HG02678 (cell line): ENCODE data around the gene RIMKLB.
"Not testable (repeated sequence)": the region's sequence is repeated elsewhere in the genome, so short reads cannot be mapped to it uniquely, and the experiment has no call there.

Experiments
- ATAC-seq: cut with Tn5 transposase; IDR thresholded peaks from one replicate; pipeline ENCODE4 v1.9.1; 2021; ENCODE audit warnings: mild to moderate bottlenecking, moderate library complexity; ENCODE audit not compliant: unreplicated experiment

The RIMKLB gene

GRCh38 chr12:8689681-8690080, 8.1 kb upstream of the RIMKLB start:
- no peak for ATAC-seq

- ATAC-seq, result no peak
Measured at GRCh38 chr12:8692573-8692972, 5.2 kb upstream of the RIMKLB start.

GRCh38 chr12:8695116-8695515, 2.7 kb upstream of the RIMKLB start:
- ATAC-seq, result no peak

- ATAC-seq, result no peak
Measured at GRCh38 chr12:8696442-8697090, 1.2 kb upstream of the RIMKLB start.

- peak; percentile 20 for ATAC-seq
Measured at GRCh38 chr12:8697120-8697475, 693 bp upstream of the RIMKLB start.

- ATAC-seq, result peak; percentile 43
Measured at GRCh38 chr12:8698132-8698851, 501 bp downstream of the RIMKLB start.

GRCh38 chr12:8698879-8699278, 1.1 kb downstream of the RIMKLB start:
- ATAC-seq, result no peak

GRCh38 chr12:8699714-8700113, 1.9 kb downstream of the RIMKLB start:
- no peak for ATAC-seq

- ATAC-seq, result no peak
Measured at GRCh38 chr12:8701046-8701660, 3.4 kb downstream of the RIMKLB start.

GRCh38 chr12:8702159-8702558, 4.4 kb downstream of the RIMKLB start:
- ATAC-seq, result no peak

- no peak for ATAC-seq
Measured at GRCh38 chr12:8709124-8709830, 11.5 kb downstream of the RIMKLB start.

- no peak for ATAC-seq
Measured at GRCh38 chr12:8712572-8712971, 14.8 kb downstream of the RIMKLB start.

- ATAC-seq, result no peak
Measured at GRCh38 chr12:8722286-8722800, 24.6 kb downstream of the RIMKLB start.

GRCh38 chr12:8734873-8735381, 37.1 kb downstream of the RIMKLB start:
- no peak for ATAC-seq

GRCh38 chr12:8742501-8742900, 44.7 kb downstream of the RIMKLB start:
- no peak for ATAC-seq

- ATAC-seq, result not testable (repeated sequence)
Measured at GRCh38 chr12:8743121-8743520, 45.3 kb downstream of the RIMKLB start.

- ATAC-seq, result not testable (repeated sequence)
Measured at GRCh38 chr12:8745631-8746030, 47.8 kb downstream of the RIMKLB start.

GRCh38 chr12:8746046-8746445, 48.3 kb downstream of the RIMKLB start:
- no peak for ATAC-seq

- not testable (repeated sequence) for ATAC-seq
Measured at GRCh38 chr12:8760076-8760475, 62.3 kb downstream of the RIMKLB start.

GRCh38 chr12:8762701-8763100, 64.9 kb downstream of the RIMKLB start:
- not testable (repeated sequence) for ATAC-seq

- not testable (repeated sequence) for ATAC-seq
Measured at GRCh38 chr12:8766121-8766520, 68.3 kb downstream of the RIMKLB start.
